GM18873 (cell line): Measurements from ENCODE around the gene KIAA1958.
"Not testable (repeated sequence)": the region's sequence is repeated elsewhere in the genome, so short reads cannot be mapped to it uniquely, and the experiment has no call there.

Experiments used
- ATAC-seq: cut with Tn5 transposase; IDR thresholded peaks from one replicate; pipeline ENCODE4 v1.9.1; 2021; ENCODE audit warnings: mild to moderate bottlenecking, moderate library complexity, moderate number of reproducible peaks; ENCODE audit not compliant: unreplicated experiment, low FRiP score

Gene KIAA1958

GRCh38 chr9:112582371-112583262 is 96.0 kb downstream of the KIAA1958 start:
- ATAC-seq: no peak

GRCh38 chr9:112586599-112587155 is 100.0 kb downstream of the KIAA1958 start:
- ATAC-seq: no peak

- not testable (repeated sequence) for ATAC-seq
These were observed 105.2 kb downstream of the KIAA1958 start for GRCh38 chr9:112591875-112592274.

- no peak for ATAC-seq
These were observed 113.1 kb downstream of the KIAA1958 start for GRCh38 chr9:112599732-112600131.

- no peak for ATAC-seq
These were observed 115.0 kb downstream of the KIAA1958 start for GRCh38 chr9:112601636-112602035.

GRCh38 chr9:112604790-112605189 is 118.2 kb downstream of the KIAA1958 start:
- ATAC-seq: no peak

- ATAC-seq: peak; percentile 83
These were observed 118.9 kb downstream of the KIAA1958 start for GRCh38 chr9:112605518-112605917.

GRCh38 chr9:112605963-112606699 is 119.5 kb downstream of the KIAA1958 start:
- no peak for ATAC-seq

GRCh38 chr9:112608851-112609250 is 122.2 kb downstream of the KIAA1958 start:
- no peak for ATAC-seq

GRCh38 chr9:112615584-112616266 is 129.1 kb downstream of the KIAA1958 start:
- ATAC-seq: no peak

GRCh38 chr9:112617371-112617770 is 130.7 kb downstream of the KIAA1958 start:
- ATAC-seq: no peak

- no peak for ATAC-seq
These were observed 131.9 kb downstream of the KIAA1958 start for GRCh38 chr9:112618385-112619009.

- no peak for ATAC-seq
These were observed 133.8 kb downstream of the KIAA1958 start for GRCh38 chr9:112620388-112620787.

GRCh38 chr9:112621018-112621655 is 134.5 kb downstream of the KIAA1958 start:
- ATAC-seq: no peak

- no peak for ATAC-seq
These were observed 136.6 kb downstream of the KIAA1958 start for GRCh38 chr9:112623198-112623597.

GRCh38 chr9:112624711-112625707 is 138.4 kb downstream of the KIAA1958 start:
- no peak for ATAC-seq

GRCh38 chr9:112629671-112630485 is 143.3 kb downstream of the KIAA1958 start:
- ATAC-seq: no peak
